HG03432 (cell line): ENCODE measurements around the gene CDCA7.
"Not testable (repeated sequence)": the region's sequence is repeated elsewhere in the genome, so short reads cannot be mapped to it uniquely, and the experiment has no call there.

ENCODE experiments used
- ATAC-seq: cut with Tn5 transposase; IDR thresholded peaks from one replicate; pipeline ENCODE4 v1.9.1; 2021; ENCODE audit warnings: mild to moderate bottlenecking, moderate library complexity; ENCODE audit not compliant: unreplicated experiment

Gene CDCA7

DNA sequence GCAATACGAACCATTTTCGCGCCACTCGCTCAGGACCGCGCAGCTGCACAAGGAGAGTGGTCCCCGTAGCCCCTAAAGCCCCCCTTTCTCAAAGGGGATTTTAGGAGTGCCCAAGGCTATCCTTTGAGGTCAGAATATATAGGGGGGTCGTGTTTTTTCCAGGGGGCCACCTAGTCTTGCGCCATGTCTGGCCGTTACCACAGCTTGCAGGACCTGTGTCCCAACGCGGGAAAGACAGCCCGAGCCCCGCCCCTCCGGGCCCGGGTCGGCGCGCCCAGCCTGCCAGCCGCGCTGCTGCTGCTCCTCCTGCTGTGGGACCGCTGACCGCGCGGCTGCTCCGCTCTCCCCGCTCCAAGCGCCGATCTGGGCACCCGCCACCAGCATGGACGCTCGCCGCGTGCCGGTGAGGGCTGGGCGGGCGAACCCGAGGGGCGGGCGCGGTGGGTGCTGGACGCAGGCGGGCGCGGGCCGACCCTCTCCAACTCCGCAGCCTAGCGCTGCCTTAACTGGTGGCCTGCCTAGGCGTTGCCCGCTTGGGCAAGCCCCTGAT, at the start of gene CDCA7:
Gene CDCA7 (plus strand): TSS at position 291 of the 550 bp plus-strand sequence. CDS start 92 bp downstream, at position 383.
- ATAC-seq, result peak; percentile 63

DNA sequence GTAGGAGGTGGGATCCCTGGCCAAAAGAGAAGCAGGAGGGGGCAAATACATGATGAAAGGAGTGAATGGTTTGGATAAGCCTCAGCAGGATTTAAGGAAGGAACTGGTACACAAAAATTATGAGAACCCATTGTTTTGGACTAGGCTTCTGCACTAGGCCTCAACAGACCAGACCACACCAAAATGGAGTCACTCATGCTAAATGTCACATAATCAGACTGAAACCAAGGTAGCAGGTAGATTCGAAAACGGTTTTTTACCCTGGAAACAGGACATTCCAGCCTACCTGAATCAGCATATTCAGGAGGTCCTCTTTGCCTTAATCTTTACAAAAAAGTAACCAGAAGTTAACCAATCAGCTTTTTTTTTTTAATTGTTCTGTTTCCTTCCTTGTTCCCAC, 49.4 kb upstream of the CDCA7 start:
- no peak for ATAC-seq

DNA sequence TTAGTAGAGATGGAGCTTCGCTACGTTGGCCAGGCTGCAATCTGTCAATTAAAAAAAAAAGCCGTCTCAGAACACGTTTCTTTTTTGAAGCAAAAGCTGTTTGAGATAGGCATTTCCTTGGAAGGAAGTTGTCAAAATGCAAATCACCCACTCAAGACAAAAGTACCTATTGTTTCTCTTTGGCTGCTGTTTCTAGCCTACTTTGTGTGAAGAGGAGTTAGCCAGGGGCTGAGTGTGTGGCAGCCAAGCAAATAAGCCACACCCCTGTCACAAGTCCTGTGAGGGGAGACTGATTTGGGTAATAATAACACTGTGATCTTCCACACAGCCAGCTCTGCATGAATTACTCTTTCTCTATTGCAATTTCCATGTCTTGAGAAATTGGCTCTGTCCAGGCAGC, 47.4 kb upstream of the CDCA7 start:
- peak; percentile 90 for ATAC-seq

DNA sequence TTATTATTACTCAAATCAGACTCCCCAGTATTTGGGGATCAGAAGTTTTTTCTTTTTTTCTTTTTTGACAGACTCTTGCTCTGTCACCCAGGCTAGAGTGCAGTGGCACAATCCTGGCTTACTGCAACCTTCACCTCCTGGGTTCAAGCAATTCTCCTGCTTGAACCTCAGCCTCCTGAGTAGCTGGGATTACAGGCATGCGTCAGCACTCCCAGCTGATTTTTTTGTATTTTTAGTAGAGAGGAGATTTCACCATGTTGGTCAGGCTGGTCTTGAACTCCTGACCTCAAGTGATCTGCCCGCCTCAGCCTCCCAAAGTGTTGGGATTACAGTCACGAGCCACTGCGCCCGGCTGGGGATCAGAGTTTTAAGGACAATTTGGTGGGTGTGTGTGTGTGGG, 45.3 kb upstream of the CDCA7 start:
- ATAC-seq, result not testable (repeated sequence)

DNA sequence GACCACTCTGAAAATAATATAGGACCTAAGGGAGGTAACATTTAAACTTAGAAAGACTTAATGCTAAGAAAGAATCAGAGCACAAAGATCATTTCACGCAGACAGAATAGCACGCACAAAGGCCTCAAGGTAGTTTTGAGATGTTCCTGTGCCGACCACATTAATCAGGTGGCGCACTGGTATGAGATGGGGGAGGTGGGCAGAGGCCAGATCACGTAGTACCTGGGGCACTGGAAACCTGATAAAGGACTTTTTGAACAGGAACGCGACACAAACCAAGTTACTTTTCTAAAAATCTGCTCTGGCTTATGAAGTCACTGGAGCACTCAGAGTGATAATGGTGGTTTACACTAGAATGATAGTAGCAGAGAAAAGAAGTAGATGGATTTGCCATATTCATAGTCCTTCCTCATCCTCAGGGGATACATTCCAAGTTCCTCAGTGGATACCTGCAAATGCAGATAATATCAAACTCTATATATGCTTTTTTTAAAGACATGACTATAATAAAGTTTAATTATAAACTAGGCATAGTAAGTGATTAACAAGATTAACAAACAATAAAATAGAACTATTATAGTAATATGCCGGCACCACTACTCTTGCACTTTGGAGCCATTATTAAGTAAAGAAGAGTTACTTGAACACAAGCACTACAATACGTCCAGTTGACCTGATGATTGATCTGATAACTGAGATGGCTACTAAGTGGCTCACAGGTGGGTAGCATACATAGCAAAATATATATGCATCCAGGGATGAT, 42.6 kb upstream of the CDCA7 start:
- ATAC-seq, result no peak

DNA sequence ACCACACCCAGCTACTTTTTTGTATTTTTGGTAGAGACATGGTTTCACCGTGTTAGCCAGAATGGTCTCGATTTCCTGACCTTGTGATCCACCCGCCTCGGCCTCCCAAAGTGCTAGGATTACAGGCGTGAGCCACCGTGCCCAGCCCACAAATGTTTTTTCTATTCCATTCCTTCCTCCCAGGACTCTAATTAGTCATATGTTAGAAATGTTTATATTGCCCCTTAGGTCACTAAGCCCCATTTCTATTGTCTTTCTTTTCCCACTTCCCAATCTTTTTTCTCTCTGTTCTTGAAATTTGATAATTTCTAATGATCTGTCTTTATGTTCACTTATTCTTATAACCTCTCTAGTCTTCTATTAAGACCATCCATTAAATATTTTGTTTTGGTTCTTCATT, 31.3 kb upstream of the CDCA7 start:
- no peak for ATAC-seq

DNA sequence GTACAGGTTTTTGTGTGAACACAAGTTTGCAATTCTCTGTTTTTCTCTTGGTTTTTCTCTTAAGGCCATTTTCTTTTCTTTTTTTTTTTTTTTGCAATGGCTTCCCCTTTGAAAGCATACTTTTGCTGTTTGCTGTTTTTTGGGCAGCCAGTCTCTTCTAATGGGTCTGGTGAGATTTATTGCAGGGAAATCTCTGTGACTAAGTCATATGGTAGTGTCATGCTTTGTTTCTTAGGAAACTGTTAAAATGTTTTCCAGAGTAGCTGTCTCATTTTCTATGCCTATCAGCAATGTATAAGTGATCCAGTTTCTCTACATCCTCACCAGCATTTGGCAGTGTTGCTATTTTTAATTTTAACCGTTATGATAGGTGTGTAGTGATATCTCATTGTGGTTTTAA, 27.9 kb upstream of the CDCA7 start:
- no peak for ATAC-seq

DNA sequence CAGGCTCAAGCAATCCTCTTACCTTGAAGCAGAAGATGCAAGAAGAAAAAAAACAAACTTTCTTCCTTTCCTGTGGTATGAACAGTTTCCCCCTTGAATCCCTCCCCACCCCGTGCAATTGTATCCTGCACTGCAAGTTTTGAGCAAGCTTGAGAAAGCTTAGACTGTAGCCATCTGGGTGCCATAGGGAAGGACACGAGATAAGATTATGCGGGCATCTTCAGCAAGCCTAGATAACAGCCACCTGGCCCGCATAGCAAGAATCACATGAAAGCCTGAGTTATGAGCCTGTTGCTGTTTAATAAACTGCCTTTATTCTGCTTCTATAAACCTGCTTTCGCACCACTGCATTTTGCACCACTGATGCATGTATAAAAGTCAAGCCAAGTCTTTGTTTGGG, 27.3 kb upstream of the CDCA7 start:
- no peak for ATAC-seq

DNA sequence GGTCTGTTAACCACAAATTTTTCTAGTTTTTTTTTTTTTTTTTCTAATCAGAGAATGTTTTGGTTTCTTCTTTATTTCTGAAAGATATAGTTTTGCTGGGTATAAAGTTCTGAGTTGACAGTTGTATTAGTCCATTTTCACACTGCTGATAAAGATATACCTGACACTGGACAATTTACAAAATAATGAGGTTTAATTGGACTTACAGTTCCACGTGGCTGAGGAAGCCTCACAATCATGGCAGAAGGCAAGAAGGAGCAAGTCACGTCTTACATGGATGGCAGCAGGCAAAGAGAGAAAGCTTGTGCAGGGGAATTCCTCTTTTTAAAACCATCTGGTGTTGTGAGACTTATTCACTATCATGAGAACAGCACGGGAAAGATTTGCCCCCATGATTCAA, 21.7 kb upstream of the CDCA7 start:
- not testable (repeated sequence) for ATAC-seq

DNA sequence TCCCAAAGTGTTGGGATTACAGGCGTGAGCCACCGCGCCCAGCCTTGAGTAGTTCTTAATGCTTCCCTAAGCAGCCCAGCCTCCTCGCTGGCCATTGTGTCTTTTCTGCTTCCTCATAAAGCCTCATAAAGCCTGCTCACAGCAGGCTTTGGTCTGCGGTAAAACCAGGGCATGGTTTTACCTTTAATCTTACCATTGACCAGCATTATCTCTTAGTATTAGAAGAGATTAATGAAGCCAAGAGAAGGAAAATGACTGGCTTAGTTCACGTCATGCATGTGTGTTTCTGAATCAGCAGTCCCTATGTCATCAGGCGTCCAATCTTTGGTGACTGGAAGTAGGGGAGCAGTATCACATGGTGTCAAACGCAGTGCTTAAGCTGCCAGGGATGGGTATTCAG, 14.9 kb upstream of the CDCA7 start:
- no peak for ATAC-seq

DNA sequence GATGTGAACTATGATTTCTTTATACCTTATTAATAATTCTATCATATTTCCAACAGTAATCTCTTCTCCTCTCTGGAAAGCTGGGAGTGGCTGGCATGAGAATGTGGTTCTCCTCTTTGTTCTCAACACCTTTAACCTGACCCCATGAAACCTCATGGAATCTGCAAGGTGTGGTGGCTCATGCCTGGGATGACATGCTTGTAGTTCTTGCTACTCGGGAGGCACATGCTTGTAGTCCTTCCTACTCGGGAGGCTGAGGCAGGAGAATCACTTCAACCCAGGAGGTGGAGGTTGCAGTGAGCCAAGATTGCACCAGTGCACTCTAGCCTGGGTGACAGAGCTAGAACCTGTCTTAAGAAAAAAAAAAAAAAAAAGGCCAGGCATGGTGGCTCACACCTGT, 10.8 kb upstream of the CDCA7 start:
- no peak for ATAC-seq

DNA sequence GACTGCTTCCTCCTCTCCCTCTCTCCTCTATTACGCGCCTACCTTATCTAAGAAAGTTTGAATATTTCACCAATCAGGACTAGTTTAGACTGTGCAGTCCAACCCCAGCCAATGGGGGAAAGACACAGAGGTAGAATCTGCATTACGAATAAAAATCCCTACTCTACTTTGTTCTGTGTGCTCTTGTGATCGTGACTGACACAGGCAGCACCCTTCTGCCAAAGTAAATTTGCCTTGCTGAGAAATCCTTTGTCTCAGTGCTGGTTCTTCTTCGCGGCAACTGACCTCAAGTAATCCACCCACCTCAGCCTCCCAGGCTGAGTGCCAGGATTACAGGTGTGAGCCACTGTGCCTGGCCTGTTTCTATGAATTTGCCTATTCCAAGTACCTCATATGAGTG, 8.6 kb upstream of the CDCA7 start:
- no peak for ATAC-seq

DNA sequence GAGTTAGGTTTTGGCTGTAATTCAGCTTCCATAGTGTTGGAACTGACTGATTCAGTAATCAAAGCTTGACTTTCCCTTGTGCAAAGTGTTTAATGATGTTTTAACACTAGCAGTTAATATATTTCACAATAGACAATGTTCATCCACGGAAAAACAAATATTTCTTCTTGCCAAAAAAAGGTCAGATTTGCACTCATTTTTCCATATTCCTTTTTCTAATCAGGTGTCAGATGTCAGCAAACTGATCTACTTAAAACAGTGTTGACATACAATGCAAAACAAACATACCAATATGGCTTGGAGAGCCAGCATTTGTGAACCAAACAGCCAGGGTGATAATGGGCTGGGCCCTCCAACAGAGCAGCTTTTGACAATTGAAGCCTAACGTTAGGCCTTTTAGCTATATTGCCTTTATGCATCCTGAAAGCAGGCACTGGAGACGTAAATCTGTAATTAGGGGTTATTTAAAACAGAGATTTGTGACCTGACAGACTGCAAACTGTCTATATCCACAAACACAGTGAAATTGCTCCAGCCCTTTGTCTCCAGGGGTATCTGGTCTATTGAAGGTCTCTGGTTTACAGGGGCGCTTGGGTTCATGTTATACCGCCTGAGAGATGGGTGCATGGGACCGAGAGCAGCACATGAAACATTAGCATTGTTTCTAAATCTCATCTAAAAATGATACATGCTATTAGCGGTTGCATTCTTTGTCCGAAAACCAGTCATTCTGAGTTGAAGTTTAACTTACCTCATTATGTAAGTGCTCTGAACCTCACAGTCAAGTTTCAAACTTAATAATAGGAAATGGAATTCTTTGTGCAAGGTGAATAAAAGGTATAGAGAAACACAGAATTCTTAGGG, 7.1 kb upstream of the CDCA7 start:
- ATAC-seq, result peak; percentile 83

DNA sequence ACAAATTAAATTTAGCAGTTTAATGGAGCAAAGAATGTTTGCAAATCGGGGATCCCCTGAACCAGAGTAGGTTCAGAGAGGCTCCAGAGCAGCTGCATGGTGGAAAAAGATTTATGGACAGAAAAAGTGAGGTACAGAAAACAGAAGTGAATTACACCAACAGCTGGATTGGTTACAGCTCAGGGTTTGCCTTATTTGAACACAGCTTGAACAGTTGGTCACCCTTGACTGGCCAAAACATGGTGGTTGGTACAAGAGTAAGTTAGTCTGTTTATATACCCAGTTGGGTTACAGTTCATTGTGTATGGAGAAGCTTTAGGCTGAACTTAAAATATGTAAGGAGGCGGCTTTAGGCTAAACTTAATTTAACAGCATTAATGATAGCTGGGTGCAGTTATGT, 5.4 kb upstream of the CDCA7 start:
- ATAC-seq, result no peak

DNA sequence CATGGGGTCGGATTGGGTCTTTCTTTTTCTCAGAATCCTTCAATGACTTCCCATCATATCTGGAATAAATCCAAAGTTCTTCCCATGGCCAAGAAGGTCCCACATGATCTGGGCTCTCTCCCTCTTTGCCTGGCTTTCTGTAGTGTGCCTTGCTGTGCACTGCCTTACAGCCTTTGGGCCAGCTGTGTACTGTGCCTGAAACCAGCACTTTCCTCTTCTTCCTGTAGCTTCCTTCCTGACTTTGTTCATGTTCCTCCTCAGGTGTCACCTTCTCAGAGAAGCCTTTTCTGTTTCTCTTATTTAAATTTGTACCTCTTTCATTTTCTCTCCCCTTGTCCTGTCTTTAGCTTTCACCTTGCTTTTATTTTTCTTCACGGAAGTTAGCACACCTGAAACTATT, 4.3 kb upstream of the CDCA7 start:
- ATAC-seq, result no peak

DNA sequence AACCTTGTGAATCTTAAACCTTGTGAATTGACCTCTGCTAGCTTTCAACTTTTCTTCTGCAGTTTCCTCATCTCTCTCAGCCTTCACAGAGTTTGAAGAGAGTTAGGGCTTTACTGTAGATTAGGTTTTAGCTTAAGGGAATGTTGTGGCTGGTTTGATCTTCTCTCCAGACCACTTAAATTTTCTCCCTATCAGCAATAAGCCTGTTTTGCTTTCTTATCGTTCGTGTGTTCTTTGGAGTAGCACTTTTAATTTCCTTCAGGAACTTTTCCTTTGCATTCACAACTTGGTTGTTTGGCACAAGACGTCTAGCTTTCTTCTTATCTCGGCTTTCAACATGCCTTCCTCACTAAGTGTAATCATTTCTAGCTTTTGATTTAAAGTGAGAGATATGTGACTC, 2.8 kb upstream of the CDCA7 start:
- ATAC-seq, result no peak

DNA sequence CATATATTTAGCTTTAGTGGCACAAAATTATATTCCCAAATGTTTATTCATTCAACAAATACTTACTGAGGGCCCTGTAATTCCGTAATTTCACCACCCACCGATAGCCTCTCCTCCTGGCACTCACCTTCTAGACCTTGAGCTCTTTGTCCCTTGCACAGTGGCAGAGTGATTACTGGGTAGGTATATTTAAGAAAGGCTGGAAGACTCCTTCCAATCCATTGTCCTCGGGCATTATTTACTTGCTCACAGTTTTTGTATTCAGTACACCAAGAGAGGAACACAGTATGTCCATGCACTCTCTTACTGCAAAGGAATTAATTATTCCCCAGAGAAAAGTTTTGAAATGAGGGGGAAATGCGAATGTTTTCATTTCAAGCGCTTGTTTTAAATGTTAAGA, 1.1 kb upstream of the CDCA7 start:
- no peak for ATAC-seq

DNA sequence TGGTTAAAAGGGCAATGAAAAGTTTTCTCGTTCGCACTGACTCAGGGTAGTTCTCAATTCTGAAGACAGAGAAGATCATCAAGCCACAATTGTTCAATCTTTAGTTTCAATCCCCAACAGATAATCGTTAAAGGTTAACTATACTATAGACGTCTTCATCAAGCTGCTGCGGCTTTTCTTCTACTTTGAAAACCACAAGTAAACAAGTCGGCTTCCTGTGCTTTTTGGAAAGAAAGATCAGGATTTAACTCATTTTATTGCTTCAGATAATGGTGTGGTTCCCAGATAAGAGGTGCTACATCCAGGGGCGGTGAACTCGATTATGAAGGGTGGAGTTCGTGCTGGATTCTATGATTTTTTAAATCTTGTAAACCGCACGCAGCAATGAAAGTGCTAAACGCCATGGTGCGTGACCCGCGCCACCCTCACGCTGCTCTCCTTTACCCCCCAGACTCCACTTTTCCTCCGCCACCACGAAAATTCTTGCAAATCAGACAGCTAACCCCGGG, 545 bp upstream of the CDCA7 start:
- peak; percentile 50 for ATAC-seq

DNA sequence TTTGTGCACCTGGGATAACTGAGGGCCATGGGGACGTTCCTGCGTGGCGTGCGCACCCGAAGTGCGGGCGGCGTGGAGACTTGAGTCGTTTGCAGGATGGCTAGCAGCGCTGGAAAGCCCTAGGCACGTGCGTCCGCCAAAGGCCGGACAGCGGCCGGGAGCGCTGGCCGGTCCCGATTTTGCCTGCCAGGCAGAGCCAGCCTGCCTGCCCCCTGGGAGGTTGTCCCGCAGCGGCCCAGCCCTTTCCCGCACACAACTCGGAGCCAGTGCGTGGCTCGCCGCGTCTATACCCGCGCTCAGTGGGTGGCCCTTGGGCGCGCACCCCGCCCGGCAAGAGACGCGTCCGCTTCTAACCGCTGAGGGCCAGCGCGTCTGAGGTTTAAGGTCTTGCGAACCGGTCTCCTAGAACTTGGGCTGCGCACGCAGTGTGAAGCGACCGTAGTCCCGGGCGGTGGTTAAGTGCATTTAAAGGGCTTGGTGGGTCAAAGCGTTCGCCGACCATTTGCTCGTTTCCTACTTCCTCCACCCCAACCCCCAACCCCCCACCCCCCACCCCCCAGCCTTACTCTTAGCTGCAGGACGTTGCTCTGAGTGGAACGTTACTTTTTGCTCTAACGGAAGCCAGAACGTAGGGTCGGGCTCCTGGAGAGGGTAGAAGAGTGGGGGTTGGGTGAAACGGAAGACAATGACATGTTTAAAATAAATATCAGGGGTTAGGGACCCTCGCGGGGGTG, 627 bp downstream of the CDCA7 start:
- ATAC-seq, result peak; percentile 20

DNA sequence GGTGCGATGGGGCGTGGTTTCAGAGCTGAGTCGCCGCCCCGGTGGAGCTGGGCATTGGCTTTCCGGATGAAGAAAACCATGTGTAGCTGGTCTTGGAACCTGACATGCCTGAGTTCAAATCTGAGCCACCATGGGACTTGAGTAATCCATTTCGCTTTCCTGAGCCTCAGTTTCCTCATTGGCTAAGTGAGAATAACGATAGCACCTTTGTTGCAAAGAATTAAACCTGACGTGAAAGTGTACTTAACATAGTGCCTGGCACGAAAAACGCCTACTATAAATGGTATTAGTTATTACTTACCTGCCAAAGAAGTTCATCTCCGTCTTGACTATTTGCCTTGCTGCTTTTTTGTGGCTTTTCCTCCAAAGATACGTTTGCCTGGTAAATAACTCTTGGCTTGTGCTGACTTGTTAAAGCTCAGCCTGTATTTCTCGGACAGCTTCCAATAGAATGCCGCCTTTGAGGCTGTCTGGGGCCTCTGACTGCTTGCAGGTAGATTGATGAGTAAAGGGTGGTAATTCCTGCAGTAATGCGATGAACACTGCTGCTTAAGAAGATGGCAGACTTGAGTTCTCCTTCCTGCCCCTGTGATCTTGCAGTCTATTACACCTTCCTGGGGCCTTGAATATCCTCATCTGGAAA, 1.3 kb downstream of the CDCA7 start:
- ATAC-seq, result no peak

DNA sequence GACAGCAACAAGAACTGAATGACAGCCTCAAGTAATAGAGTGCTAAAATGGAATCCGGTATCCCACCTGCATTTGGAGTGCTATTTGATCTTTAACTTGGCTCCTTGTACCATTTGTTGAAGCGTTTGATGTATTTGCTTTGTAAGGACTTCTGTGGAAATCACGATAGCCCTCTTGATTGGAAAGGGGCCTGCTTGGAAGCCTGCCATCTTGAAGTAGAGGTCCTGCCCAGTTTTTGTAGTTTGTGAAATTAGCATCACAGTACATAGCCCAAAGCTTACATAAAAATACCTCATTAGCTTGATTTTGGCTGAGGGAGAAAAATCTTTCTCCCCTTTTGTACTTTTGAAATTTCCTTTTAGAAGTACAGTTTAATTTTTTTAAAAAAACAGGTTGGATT, 2.7 kb downstream of the CDCA7 start:
- no peak for ATAC-seq
